NT2/D1 (cell line): ENCODE measurements around the gene LPP.

ENCODE experiments used
- SUZ12 ChIP-seq: IDR thresholded peaks from 2 replicates; pipeline ENCODE4 v1.6.1; 2011; ENCODE audit not compliant: insufficient read length, insufficient read depth; ENCODE audit errors: extremely low read depth
- YY1 ChIP-seq: IDR thresholded peaks from 2 replicates; pipeline ENCODE4 v1.6.1; 2011; ENCODE audit not compliant: insufficient read length, insufficient read depth
- ZNF274 ChIP-seq: IDR thresholded peaks from 2 replicates; pipeline ENCODE4 v1.6.1; 2011; ENCODE audit warnings: mild to moderate bottlenecking, low read depth, low read length

DNA sequence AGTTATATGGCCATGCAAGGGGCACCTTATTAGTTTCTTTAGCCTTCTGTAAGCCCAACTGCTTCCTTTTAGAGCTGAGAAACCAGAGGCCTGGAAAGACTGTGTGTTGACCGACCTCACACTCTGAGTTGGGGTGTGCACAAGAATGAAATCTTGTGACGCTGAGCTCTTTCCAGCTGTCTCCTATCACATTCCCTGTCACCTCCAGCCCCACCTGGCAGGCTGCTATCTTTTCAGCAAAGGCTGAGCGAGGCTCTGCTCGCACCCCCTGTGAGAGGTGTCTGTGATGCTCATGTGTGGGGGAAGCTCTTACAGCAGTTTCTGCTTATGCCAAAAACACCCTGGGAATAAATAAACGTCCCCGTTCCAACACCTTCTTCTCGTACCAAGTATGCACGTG is 27.0 kb upstream of the LPP start:
- TF ChIP-seq SUZ12 (no peak), YY1 (no peak), ZNF274 (no peak)
